NCI-H1417 treated with DMSO at 0.1 percent for 48 hours (cell line): ENCODE results near the gene SLC36A3.
A peak's percentile ranks its signal among the peaks of the same experiment; 100 is the strongest.
"Not testable (repeated sequence)": the region's sequence is repeated elsewhere in the genome, so short reads cannot be mapped to it uniquely, and the experiment has no call there.

Source experiments
- DNase-seq: peaks from one replicate; lab custom pipeline; 2025; lab: John Stamatoyannopoulos, UW

SLC36A3 gene

DNA sequence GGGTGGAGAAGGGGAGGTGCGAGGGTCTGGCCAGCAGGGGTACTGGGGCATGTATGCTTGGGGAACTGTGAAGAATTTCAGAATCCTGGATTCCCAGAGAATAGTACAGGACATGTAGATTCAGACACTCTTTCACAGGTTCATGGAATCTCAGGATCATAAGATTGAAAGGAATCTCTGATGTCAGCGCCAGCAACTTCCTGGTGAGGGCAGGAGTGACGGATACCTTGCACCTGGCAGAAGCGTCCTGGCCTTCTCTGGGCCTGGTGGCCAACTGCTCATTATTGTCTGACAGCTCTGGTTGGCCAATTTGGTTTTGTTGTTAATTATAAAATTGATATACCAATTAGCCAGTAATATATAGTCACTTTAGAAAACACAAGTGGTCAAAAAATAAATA lies 43.6 kb downstream of the SLC36A3 start:
- no peak for DNase-seq

DNA sequence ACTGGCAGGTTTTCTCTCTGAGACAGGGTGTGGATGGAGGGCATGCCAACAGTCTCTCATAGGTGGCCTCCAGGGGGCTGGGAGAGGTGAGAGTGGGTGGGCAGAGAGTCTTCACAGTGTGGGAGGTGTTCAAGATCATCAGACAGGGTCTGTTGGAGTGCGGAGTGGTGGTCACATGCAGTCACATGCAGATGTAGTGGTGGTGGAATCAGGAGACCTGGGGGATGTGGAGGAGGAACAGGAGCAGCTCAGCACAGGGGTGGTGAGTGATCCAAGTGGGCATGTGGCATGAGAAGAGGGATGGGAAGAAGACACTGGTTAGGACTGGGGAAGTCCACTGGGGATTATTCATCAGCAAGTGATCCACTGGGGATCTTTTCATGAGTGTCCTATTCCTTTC lies 44.8 kb downstream of the SLC36A3 start:
- no peak for DNase-seq

DNA sequence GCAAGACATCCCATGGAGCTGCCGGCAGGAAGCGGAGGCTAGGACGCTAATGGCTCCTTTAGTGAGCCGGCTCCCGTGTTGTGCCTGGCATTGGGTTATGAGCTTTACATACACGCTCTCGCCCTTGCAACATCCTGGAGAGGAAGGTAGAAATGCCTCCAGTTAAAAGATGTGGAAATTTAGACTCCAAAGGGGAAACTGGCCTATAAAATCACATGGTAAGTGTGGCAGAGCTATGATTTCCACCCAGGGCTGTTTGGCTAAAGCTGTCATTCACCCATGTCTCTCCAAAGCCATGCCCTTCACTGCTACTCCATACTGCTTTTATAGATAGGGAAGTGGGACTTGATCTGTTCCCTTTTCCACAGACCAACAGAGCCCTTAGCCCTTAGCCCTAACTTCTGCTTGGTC lies 45.4 kb downstream of the SLC36A3 start:
- no peak for DNase-seq

DNA sequence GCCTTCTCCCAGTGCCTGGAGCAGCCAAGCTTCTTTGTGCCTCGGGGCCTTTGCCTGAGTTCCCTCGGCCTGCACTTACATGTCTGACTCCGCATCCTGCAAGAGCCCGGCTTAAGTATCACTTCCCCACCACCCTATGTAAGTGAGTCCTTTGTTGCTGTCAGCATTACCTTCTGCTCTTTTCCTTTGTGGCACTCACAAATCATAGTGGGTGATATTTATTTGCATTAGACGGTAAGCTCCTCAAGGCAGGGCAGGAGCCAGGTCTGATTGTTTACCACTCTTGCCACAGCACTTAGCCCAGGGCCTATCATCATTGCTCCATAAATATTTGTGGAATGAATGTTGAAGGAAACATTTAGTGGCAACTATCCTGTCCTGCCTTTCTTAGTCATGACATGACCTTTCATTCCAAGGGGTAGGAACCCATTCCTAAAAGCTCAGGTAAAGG lies 45.8 kb downstream of the SLC36A3 start:
- no peak for DNase-seq

DNA sequence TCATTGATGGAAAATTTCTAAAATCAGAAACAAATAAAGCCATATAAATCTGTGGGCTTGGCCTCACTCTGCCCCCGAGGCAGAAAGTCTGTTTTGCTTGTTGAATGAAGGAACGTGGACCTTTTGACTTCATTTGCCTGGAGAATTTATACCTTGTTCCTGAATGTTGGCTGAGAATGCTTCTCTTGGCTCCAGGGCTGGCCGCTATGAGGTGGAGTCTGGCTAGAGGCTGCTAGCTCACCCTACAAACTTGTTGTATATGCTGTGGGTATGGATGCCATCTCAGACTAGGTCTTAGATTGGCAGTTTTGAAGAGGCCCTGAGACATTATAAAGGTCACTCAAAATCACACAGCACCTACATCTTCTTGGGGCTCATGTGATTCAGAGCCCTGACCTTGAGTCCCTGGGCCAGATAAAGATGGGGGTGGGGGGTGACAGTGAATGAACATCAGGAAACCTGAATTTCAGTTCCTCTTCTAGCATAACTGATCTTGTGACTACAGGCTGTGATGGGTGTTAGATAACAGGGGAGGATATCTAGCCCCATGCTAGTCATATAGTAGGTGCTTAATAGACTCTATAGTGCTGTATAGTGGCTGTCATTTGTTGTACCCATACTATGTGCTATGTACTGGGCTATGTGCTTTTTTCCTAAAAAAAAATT lies 47.8 kb downstream of the SLC36A3 start:
- DNase-seq: no peak

DNA sequence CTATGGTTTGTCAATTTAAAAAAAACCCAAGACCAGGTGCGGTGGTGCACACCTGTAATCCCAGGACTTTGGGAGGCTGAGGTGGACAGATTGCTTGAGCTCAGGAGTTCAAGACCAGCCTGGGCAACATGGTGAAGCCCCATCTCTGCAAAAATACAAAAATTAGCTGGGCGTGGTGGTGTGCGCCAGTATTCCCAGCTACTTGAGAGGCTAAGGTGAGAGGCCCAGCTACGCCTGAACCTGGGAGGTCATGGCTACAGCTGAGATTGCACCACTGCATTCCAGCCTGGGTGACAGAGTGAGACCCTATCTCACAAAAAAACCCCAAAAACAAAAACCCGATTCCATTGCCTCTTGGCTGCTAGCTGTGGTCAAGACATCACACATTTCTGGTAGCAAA lies 48.6 kb downstream of the SLC36A3 start:
- DNase-seq: not testable (repeated sequence)

DNA sequence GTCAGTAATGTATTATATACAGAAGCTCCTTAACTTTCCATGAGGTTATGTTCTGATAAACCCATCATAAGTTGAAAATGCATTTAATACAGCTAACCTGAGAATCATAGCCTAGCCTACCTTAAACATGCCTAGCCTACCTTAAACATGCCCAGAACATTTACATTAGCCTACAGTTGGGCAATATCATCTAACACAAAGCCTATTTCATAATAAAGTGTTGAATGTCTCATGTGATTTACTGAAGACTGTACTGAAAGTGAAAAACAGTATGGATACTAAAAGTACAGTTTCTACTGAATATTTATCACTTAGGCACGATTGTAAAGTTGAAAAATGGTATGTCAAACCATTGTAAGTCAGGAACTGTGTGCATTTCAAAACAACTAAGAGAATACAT lies 49.0 kb downstream of the SLC36A3 start:
- no peak for DNase-seq

DNA sequence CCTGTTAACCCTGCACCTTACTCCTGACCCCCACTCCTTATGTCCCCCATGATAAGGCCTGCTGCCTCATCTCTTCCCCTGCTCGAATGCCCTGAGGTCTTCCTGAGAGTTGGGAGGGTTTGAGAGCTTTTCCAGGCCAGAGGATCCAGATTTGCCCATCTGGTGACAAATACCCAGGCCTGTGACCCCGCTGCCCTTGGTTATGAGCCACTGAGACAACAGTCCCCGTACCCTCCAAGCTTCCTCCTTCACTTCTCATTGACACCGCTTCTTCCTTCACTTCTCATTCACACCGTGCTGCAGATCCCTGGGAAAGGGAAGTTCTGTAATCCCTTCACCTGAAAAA lies 50.0 kb downstream of the SLC36A3 start:
- DNase-seq: no peak

DNA sequence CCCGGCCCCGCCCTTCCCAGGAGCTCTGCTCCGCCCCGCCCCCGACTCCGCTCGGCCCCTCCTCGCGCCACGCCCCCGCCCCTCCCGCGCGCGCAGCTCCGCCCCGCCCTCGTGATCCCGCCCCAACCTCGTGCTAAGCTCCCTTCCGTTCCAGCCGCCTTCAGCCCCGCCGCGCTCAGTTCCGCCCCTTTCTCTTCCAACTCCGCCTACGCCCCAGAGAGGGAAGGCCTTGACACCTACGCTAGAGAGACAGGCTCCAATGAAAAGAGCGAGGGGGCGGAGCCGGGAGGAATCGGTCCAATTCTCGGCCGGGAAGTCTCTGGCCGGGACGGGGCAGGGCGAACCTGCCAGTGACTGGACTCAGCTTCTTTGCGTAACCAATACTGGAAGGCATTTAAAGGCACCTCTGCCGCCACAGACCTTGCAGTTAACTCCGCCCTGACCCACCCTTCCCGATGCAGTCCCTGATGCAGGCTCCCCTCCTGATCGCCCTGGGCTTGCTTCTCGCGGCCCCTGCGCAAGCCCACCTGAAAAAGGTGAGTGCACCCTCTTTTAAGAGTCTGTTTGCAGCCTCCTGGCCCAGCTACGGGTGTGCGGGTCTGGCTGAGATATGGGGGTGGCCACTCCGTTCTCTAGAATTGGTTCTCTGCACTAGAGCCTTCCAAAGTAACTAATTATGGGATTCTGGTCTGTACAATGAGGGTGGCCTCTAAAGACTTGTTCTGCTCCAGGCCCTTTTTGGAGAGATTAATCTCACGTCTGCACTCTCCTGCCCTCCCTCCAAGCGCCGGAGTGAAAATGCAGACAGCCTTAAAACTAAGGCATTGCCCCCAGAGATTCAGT lies 50.6 kb downstream of the SLC36A3 start, which contains the start of gene GM2A:
Gene GM2A (plus strand): TSS at position 424 of the 843 bp plus-strand sequence. CDS start 32 bp downstream, at position 456.
- peak; percentile 58 for DNase-seq

DNA sequence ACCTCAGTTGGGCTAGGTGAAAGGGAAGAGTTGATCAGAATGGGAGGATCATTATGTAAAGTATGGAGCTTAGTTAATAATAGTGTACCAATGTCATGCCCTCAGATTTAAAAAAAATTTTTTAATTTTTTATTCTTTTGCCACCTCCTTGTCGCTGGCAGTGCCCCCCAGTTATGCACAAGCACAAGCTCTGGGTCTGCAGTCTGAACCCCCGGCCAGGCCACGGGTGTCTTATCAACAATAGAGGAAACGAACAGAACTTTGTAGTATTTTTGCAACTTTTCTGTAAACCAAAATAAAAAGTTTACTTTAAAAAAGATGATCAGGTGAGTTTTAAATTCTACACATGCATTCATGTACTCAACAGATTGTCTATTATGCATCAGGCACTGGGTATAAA lies 51.9 kb downstream of the SLC36A3 start:
- DNase-seq: no peak

DNA sequence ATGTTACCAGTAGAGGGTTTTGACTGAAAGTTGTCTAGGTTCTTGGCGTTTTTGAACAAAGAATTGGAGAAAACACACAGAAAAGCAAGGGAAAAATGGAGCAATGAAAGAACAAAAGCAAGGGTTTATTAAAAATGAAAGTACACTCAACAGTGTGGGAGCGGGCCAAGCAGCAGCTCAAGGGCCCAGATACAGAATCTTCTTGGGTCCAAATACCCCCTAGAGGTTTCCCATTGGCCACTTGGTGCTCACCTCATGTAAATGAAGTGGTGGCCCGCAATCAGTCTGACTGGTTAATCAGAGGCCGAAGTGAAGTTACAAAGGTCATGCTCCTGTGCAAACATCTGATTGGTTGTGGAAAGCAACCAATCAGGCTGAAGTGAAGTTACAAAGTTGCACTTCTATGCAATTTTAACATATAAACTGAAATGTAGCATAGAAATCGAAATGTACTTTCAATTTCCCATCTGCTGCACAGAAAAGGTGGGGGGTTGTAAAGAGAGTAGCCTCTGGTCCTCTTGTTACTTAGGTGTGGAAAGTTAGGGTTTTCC lies 52.5 kb downstream of the SLC36A3 start:
- no peak for DNase-seq

DNA sequence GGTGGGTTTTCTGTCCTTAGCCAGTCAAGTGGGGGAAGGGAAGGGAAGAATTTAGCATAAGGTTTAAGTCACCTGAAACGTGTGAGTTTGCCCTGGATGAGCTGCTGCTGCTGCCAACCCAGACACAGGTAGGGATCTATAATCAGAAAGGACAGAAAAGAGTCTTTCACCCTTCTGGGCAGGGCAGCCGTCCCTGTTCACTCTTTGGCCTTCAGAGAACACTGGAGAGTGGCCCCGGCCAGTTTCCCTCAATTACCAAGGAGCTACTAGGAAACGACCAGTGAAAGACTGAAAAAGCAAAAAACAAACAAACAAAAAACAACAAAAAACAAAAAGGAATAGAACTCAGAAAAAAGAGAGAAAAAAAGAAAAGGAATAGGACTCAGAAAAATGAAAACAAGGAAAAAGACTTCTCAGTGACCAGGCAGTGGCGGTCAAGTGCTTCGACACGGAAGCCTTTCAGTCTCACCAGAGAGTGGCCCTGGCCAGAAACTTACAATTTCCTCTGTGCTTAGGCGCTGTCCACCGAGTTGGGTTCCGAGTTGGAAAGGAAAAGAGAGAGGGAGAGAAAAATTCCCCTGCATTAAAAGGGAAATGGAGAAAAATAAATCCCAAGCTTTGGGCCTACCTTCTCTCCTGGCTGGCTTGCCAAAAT lies 53.1 kb downstream of the SLC36A3 start:
- DNase-seq: no peak

DNA sequence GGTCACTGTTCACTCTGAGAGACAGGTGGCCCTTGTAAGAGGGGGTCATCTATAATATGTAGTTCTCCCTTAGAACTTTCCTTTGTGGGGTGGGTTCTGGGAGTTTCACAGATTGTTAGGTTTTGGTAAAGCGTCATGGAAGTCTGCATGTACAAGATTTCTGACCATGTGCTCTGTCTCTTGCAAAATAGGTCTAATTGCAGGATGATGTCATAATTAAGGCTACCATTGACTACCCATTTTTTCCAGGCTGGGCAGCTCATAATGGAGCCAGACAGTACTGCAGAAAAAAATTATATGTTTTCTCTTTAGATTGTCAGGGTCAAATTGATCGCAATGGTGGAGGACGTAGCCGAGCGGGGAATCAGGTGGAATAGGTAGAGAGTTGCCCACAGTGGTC lies 54.3 kb downstream of the SLC36A3 start:
- DNase-seq: no peak

DNA sequence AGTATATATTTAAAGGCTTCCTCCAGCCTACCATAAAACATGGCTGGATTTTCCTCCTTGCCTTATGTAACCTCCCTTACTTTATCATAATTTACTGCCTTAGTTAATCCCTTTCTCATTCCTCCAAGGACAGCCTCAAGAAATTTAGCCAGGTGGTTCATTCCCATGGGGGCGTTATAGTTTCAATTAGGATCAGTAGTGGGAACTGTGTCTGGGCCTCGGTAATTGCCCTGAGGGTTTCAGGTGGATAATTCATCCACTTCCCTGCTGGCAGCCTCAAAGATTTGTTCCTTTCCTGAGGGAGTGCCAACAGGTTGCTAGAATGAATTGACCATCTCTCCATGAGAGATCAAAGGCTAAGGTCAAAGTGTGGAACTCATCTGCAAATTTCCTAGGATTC lies 54.9 kb downstream of the SLC36A3 start:
- no peak for DNase-seq

DNA sequence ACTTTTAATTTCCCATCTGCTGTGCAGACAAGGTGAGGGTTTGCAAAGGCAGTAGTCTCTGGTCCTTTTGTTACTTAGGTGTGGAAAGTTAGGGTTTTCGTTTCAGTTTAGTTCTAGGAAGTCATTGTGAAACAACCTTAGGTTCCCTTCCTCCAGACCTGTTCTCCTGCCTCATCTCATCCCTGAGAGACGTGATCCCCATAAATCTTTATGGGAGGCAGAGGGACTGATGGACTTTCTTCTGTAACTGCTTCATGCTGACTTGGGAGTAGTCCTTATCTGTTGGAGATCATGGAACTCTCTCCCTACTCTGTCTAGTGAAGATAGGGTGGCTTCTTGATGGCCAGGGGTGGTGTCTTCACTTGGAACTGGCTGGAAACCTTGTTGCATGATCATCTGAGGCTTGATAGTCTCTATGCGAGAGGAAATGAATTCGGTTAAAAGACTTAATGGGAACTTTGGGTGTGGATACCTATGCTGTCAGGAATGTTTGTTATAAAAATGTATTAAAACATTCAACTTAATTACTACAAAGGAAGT lies 57.8 kb downstream of the SLC36A3 start:
- no peak for DNase-seq

DNA sequence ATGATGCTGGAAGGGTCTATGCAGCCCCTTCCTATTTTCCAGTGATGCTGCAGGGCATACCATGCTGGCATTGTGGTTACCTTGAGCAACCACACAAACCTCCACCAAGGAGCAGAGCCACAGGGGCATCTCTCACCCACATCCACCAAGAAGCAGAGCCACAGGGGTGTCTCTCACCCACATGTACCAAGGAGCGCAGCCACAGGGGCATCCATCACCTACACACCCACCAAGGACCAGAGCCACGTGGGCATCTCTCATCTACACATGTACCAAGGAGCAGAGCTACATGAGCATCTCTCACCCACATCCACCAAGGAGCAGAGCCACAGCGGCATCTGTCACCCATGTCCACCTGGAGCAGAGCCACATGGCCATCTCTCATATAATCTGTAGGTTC lies 59.4 kb downstream of the SLC36A3 start:
- DNase-seq: no peak

DNA sequence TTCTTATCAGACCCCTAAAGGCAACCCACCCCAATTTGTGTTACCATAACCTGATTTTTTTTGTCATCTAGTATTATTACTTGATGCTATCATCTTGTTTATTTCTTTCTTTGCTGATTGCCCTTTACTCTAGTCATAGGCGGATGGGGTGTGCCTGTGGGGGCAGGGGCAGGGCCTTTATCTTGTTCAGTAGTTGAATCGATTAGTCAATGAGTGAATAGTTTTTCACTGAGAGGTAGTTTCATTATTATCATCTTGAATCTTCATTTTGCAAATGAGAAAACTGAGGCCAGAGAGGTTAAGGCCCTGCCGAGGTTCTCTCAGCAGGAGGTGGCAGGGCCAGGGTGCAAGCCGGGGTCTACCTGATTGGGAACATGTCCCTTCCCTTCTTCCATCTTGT lies 60.0 kb downstream of the SLC36A3 start:
- DNase-seq: no peak

DNA sequence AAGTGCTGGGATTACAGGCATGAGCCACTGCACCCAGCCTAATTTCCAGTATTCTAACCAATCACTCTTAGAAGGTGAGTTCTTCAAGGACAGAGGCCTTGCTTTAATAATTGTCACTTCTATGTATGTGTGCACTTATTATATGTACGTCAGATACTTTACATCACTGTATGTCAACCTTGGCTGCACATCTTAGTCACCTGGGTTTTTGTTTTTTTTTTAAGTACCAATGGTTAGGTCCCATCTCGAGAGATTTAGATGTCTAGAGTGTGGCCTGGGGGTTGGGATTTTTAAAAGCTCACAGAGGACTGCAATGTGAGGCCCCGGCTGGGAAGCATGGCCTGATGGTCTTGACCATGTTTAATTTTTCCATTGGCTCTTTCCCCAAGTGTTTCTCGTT lies 60.4 kb downstream of the SLC36A3 start:
- DNase-seq: no peak

DNA sequence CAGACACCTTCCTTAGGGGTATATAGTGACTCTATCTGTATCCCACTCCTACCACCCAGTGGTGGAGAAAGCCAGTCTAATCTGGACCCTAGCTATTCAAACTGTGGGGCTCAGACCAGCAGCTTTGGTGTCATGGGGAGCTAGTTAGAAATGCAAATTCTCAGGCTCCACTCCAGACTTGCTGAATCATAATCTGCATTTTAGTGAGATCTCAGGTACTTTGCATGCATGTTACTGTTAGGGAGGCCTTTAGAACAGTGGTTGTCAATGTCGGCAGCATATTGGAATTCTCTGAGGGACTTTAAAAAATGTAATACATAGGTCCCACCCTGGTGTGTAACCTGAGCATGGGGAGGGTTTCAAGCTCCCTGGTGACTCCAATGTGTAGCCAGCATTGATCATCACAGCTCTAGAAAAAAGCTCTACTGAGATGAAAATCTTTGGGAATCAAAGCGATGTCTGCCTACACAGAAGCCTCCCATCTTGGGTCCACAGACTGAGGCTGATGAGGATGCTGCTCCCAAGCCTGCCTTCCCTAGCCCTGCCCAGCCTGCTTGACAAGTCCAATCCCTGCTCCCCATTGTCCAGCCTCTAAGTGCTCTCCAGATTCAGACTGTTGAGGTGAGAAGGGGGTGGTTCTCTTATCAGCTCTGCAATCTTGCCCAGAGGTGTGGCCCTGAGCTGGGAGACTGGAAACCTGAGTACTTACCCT lies 62.5 kb downstream of the SLC36A3 start:
- no peak for DNase-seq

DNA sequence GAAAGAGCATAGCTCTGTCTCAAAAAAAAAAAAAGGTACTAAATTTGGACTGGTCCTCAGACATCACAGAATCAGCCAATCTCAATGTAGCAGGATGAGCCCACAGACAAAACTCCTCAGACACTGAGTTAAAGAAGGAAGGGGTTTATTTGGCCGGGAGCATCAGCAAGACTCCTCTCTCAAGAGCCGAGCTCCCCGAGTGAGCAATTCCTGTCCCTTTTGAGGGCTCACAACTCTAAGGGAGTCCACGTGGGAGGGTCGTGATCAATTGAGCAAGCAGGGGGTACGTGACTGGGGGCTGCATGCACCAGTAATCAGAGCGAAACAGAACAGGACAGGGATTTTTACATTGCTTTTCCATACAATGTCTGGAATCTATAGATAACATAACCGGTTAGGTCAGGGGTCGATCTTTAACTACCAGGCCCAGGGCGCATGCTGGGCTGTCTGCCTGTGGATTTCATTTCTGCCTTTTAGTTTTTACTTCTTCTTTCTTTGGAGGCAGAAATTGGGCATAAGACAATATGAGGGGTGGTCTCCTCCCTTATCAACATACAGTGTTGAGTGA lies 63.2 kb downstream of the SLC36A3 start:
- not testable (repeated sequence) for DNase-seq

DNA sequence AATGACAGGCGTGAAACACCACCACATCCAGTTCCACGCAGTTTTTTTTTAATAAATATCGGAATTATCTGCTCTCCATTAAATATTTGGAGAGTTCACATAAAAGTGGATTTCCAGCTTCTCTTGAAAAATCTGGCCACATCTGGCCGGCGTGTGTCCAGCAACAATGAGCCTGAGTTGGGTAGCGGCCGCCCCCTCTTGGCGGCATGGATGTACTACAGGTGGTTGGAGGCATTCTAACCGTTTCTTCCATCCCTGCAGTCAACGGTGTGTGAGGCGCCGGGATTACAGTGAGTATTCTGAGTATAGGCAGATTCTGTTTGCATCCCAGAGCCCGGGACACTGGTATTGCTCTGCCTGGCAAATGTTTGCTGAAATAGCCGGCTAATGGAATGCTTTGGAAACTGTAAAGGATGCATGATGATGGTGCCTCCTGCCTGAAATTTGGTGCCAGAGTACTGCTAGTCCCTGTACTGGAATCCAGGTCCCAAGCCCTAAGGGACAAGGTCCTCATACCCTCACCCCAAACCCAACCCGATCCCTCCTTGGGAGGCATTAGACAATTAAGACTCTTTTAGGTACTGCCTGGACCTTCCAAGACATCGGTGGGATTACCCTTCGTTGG lies 64.2 kb downstream of the SLC36A3 start:
- DNase-seq: no peak
